GM12865 (cell line): ENCODE data around the gene CDH11.

ENCODE experiments used
- DNase-seq: peaks from one replicate; pipeline ENCODE4 v3.0.0; 2010; ENCODE audit warnings: low read depth
- H3K4me3 ChIP-seq: 2 replicates; pipeline ENCODE4 v1.5.1; 2011; ENCODE audit warnings: mild to moderate bottlenecking, low read depth, low read length, control low read depth
- TF ChIP-seq, protein P1 (sequence below): IDR thresholded peaks from 2 replicates; pipeline ENCODE4 v1.5.1; 2011; ENCODE audit warnings: low read length, control low read depth, low read depth, inconsistent platforms; ENCODE audit not compliant: insufficient read depth; ENCODE audit errors: missing control alignments

Gene CDH11

DNA sequence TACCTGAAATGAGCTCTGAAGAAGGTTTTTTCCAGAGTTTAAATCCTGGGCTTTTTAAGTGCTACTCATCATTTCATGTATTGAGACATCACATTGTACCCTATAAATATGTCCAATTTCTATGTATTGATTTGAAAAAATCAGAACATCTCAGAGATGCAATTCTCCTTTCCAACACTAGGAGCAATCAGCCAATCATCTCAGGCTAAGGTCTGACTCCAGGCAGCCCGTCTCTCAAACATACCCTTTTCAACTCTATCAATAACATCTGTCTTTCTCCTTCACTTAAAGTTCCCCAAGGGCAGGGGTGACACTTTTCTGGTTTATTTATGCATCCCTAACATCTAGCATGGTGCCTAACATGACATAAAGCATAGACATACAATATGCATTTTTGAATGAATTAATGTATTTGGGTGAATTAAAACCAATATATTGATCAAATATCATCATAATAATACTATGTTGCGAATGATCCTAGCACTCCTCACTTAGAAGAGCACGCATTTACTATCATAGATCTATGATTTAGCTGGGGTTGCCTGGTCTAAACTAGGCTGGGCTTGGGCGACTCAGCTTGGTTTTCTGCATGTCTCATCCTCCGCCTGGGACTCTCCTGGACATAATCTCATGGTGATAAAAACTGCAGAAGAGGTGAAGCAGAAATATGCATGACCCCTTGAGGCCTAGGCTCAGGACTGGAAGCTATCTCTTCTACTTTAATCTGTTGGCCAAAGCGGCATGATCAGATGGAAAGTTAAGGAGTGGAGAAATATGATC lies 5.2 kb upstream of the CDH11 start:
- no peak for DNase-seq
- TF ChIP-seq, protein P1, sequence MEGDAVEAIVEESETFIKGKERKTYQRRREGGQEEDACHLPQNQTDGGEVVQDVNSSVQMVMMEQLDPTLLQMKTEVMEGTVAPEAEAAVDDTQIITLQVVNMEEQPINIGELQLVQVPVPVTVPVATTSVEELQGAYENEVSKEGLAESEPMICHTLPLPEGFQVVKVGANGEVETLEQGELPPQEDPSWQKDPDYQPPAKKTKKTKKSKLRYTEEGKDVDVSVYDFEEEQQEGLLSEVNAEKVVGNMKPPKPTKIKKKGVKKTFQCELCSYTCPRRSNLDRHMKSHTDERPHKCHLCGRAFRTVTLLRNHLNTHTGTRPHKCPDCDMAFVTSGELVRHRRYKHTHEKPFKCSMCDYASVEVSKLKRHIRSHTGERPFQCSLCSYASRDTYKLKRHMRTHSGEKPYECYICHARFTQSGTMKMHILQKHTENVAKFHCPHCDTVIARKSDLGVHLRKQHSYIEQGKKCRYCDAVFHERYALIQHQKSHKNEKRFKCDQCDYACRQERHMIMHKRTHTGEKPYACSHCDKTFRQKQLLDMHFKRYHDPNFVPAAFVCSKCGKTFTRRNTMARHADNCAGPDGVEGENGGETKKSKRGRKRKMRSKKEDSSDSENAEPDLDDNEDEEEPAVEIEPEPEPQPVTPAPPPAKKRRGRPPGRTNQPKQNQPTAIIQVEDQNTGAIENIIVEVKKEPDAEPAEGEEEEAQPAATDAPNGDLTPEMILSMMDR = peak; percentile 33
- no peak overlapping the region for H3K4me3 ChIP-seq

DNA sequence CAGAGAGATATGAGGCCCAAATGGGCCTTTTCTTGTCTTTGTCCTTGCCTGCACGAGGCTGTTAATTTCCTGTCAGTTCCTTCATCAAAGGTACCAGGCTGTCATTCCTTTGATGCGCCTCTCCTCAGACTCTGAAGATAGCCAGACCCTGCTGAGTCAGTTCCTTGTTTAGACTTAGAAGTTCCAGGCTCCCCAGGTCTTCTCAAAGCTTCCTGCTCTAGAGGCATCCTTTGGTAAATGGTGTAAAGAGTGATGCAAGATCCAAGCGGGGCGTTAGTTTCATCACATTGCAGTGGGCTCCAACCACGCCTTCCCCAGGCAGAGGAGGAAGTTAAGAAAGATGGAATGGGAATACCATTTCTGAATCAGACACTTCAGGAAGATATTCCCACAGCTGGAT lies 4.0 kb upstream of the CDH11 start:
- DNase-seq = no peak
- TF ChIP-seq, protein P1 = no peak

DNA sequence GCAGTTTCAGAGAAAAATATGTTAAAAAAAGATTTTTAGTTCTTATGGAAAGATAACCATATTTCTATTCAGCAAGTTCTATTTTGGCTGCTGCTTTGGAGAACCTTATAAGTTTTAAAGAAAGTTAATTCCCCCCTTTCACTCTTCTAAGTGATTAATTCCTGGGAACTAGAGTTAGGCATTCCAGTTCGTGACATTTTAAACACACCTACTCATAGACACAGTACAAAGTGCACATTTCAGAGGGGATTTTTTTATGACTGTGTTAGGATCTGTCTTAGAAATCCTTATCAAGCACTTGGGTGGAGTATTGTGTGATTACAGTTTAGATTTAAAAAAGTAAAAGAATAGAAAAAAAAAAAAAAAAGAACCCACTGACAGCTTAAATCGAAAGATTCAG lies 3.5 kb upstream of the CDH11 start:
- no peak overlapping the region for H3K4me3 ChIP-seq
- no peak for DNase-seq
- TF ChIP-seq, protein P1 = no peak

More for the DNA sequence above, 4.0 kb upstream of the CDH11 start:
- H3K4me3 ChIP-seq = no peak overlapping the region

DNA sequence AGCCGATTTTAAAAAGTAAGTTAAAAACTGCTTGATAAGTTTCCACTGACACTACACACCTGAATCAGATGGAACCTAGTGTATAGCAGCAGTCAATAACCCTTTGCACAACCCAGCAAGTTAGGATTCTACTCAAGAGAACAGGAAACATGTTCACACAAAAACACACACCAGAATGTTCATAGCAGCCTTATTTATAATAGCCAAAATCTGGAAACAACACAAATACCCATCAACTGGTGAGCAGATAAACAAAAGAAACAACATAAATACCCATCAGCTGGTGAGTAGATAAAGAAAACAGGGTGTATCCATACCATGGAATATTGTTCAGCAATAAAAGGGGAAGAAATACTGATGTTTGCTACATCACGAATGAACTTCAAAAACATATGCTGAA lies 2.7 kb upstream of the CDH11 start:
- TF ChIP-seq, protein P1 = no peak
- H3K4me3 ChIP-seq = no peak overlapping the region
- DNase-seq = no peak

DNA sequence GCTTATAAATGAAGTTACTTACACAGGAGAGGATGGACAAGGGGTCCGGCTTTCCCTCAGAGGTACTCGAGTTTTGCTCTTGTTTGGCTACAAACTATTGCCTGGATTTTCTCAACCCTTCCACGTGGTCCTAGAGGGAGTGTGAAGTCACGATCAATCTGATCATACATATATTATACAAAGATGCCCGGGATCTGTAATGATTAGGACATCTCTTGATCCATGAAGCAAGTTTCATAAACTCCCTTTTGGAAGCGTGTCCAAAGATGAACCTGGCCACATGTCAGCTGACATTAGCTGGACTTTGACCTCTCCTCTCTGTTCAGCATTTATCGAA lies 2.3 kb upstream of the CDH11 start:
- no peak for DNase-seq
- TF ChIP-seq, protein P1 = no peak
- H3K4me3 ChIP-seq = no peak overlapping the region

DNA sequence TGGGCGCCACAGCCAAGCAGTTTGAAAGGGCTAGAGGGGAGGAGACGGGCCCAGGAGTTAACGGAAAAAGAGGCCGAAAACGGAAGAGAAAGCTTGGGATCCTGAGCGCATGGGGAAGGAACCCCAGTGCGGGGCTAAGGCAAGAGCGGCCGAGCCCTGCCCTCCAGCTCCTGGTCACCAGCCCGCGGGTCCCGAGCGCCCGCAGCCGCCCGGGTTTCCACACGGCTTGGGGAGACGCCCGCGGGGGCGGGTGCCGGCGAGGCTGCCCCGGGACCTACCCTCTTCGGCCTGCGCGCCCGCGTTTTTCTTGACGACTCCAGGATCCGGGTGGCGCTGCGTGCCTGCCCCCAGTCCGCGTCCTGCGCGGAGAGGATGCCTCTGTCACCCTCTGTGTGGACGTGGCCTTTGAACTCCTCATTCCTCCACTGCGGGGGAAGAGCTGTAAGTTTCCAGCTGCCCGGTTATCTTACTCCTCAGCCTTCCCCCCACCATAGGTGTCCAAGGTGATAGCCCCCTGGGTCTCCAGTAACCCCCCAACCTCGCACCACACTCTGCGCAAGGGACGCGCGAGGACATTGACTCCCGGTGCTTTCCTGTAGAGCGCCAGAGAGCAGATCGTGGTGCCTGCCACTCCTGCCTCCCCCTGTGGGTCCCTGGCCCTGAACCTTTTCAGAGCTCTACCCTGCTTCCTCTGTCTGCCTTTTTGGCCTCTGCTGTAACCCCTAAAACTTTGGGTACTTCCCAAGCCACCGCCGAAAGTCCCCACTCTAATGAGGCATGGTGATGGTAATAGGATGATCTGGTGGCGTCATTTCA lies 1.7 kb upstream of the CDH11 start:
- TF ChIP-seq, protein P1 = no peak
- no peak overlapping the region for H3K4me3 ChIP-seq
- peak; percentile 8 for DNase-seq
